ENCODE results near the gene ZNF662.
A peak's percentile ranks its signal among the peaks of the same experiment; 100 is the strongest.
"Not testable (repeated sequence)": the region's sequence is repeated elsewhere in the genome, so short reads cannot be mapped to it uniquely, and the experiment has no call there.

Gene ZNF662

DNA sequence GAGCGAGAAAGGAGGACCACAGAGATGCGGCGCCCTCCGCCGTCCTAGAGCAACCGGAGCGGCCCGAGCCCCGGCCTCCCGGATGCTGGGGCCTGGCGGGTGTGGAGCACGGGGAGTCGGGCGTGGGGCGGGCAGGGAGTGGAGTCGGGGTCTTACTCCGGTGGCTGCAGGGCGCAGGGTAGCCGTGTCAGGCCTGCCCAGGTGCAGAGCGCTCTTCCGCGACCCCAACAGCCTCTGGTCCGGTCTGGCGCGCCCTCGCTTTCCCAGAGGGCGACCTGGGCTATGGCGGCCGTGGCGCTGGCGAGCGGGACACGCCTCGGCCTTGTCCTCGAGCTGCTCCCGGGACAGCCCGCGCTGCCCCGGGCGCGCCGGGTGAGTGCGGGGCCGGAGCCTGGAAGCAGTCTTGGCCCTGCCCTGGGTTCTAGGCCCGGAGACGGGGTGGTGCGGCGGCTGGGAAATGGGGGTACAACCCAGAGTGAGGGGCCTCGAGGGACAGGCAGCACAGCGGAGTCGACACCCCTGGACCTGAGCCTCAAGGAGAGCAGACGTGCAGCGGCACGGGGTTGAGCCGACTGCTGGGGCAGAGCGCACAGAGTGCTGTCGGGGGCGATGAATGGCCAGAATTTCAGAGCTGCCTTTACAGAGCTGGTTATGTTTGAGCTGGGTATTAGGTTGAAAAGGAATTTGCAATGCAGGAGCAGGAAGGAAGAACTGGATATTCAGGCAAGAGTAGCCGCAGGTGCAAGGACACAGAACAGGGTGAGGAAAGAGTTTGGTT lies at the start of gene ZNF662:
Gene ZNF662, plus strand, starts transcription at position 73 of the 778 bp plus-strand sequence. CDS start 1,973 bp downstream, outside the sequence.
- DNase-seq (ENCODE audit: low read depth in 2 of 2), result peak in 1 of 2 experiments; percentile 10

DNA sequence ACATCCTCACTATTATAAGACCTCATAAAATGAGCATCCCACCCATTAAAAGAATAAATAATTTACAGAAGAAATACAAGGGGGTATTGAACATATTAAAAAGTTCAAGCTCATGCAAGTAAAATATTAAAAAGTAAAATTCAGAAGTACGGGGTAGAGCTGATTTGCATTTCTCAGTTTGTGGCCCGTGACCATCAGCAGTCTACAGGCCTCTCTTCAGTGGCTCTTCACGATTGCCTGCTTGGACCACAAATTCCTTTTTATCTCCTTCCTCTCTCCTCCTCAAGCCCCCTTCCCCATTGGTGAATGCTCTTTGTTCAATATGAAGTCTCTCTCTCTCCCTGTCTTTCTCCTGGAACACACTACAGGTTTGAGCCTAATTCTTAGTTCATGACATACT lies 49.4 kb upstream of the ZNF662 start:
- DNase-seq (ENCODE audit: low read depth in 2 of 2), result no peak

DNA sequence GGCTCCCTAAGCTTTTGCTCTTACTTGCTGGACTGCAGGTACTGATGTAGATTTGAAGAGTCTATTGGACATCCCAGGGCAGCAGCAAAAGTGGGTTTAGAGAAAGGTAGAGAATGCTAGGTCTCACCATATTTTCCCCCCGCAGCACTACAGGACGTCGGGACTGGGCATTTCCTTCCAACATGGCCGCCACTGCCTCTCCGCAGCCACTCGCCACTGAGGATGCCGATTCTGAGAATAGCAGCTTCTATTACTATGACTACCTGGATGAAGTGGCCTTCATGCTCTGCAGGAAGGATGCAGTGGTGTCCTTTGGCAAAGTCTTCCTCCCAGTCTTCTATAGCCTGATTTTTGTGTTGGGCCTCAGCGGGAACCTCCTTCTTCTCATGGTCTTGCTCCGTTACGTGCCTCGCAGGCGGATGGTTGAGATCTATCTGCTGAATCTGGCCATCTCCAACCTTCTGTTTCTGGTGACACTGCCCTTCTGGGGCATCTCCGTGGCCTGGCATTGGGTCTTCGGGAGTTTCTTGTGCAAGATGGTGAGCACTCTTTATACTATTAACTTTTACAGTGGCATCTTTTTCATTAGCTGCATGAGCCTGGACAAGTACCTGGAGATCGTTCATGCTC lies 41.5 kb upstream of the ZNF662 start:
- DNase-seq (ENCODE audit: low read depth in 2 of 2), result no peak

DNA sequence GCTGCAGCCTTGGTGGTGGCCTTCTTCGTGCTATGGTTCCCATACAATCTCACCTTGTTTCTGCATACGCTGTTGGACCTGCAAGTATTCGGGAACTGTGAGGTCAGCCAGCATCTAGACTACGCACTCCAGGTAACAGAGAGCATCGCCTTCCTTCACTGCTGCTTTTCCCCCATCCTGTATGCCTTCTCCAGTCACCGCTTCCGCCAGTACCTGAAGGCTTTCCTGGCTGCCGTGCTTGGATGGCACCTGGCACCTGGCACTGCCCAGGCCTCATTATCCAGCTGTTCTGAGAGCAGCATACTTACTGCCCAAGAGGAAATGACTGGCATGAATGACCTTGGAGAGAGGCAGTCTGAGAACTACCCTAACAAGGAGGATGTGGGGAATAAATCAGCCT lies 40.7 kb upstream of the ZNF662 start:
- DNase-seq (ENCODE audit: low read depth in 2 of 2), result no peak

DNA sequence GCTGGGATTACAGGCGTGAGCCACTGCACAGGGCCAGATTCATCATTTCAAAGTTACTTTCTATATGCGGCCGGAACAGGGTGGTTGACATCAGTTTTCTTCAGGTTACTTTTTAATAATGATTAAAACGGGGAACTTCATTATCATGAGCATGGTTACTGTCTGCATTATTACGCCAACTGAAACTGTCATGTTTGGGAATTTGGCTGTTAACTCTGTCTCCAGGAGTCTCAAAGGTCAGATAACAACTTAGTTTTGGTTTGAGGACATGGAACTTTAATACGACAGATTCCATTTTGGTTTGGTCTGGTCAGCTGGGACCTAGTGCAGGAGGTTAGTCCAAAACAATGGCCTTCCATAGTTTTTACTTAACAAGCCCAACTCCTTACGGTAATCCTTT lies 38.8 kb upstream of the ZNF662 start:
- no peak for DNase-seq (ENCODE audit: low read depth in 2 of 2)

DNA sequence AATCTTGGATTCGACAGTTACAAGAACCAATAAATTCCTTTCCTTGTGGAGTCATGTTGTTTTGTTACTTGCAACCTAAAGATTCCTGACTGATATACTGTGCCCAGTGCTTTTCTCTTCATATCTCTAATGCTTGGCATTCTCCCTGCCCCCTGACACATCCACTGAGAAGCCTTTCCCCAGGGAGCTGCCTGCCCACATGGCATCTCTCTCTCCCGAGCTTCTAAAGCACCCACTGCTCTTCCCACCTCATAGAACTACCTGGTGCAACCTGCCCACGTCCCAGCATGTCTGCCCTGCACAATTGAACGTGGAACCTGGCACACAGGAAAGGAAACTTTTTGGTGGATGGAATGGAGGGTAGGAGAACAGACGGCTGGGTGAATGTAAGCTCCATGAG lies 37.1 kb upstream of the ZNF662 start:
- no peak for DNase-seq (ENCODE audit: low read depth in 2 of 2)

DNA sequence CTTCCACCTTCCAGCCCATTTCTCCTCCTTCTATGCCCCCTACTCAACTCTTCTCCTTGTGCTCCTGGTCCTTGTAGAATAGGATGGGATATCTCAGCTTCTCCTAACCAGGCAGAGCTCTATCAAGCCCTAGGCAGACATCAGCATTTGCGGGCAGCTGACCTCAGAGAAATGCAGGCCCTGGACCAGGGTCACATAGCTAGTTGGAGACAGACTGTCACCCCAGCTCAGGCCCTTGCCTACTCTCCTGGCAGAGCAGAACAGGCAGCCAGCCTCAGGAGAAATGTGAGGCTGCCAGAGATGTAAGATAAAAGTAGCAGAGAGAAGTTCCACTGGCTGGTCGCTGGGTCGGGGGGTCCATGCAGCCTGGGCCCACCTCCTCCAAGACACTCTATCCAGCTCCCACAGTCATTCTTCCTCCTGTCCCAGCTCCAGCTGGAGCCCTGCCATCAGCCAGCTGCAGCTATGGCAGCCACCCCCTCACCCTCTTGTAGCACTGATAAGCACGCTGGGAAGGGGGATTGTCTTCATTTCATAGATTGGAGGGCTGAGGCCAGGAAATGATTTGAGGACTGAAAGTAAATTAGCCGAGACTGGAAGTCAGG lies 34.2 kb upstream of the ZNF662 start:
- no peak for DNase-seq (ENCODE audit: low read depth in 2 of 2)

DNA sequence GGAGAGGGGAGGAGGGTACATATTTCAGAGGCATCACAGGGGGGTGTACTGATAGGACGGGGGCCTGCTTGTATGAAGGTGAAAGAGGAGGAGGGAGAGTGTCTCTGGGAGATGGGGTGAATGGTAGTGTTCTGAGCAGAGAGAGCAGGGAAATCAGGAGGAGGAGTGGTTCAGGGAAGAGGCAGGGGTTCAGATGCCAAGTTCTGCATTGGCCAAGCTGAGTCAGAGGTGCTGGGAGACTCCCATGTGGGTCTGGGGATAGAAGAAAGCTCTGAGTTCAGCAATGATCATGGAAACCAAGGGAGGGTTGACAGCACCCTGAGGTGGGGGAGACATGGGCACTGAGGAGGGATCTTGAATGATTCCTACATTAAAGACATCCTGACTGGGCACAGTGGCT lies 33.2 kb upstream of the ZNF662 start:
- DNase-seq (ENCODE audit: low read depth in 2 of 2), result no peak

DNA sequence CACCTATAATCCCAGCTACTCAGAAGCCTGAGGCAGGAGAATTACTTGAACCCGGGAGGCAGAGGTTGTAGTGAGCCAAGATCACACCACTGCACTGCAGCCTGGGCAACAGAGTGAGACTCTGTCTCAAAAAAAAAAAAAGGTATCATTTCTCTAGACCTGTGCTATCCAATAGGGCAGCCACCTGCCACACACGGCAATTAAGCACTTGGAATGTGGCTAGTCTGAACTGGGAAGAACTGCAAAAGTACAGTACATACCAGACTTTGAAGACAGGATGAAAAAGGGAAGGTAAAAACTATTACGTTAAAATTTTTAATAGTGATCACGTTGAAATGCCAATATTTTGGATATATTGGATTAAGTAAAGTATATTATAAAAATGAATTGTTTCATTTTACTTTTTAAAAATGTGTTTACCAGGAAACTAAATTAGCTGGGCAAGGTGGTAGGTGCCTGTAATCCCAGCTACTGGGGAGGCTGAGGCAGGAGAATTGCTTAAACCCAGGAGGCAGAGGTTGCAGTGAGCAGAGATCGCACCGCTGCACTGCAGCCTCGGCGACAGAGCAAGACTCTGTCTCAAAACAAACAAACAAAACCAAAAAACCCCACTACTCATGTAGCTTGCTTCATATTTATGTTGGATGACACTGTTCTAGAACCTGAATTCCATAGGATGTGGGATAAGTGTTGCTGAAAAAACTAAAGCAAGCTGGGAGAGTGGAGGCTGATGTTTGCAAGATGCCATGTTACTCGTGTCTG lies 32.5 kb upstream of the ZNF662 start:
- DNase-seq (ENCODE audit: low read depth in 2 of 2), result no peak

DNA sequence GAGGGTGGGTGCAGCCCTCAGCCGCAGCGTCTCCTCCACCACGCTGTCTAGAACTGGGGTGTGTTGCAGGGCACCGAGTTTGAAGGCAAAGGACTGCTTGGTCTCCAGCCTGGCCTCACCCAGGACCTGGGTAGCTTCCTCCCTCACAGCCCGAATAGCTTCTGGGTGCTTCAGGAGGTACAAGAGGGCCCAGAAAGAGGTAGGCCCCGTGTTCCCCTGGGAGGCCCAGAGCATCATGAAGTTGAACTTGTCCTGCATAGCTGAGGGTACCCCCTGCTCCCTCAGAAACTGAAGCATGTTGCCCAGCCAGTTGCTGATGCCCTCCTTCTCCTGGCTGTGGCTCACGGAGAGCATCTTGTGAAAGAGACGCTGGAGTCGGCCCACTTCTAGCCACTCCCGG lies 31.2 kb upstream of the ZNF662 start:
- DNase-seq (ENCODE audit: low read depth in 2 of 2), result no peak

DNA sequence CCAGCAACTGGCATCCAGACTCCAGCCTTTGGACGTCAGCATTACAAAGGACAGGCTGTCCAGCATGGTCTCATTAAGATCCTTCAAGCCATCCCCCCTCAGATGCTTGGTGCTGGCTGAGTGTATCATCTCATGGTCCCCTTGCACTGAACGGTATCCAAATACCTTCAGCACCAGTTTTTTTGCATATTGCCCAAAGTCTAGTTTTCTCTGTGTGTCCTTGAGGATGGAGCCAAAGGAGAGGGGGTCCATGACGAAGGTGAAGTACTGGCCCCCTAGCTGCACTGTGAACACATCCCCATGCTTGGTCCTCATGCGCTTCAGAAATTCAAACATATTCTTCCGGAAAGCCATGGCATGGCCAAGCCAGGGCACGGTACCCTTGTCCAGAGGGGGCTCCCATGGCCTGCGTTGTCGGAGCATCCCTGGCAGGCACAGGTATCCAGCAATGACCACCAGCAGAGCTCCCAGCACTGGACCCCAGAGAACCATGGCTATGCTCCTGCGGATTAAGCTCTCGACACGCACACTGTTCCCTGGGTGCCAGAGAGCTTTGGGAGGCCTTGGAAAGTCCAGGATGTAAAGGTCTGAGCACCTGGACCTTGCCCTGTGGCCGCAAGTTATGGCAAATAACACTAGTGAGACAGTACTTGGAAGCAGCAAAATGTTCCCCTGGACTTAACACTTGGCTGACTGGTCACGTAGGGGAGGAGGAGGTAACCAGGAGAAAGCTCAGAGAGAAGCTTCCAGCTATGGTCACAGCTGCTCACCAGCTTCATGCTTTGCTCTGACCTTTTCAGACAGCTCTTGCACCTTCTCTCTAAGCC lies 30.4 kb upstream of the ZNF662 start, which contains the start of gene CYP8B1:
Gene CYP8B1, minus strand, starts transcription at position 555 of the 827 bp plus-strand sequence. Its CDS starts 63 bp downstream, at position 492.
- DNase-seq (ENCODE audit: low read depth in 2 of 2), result no peak

DNA sequence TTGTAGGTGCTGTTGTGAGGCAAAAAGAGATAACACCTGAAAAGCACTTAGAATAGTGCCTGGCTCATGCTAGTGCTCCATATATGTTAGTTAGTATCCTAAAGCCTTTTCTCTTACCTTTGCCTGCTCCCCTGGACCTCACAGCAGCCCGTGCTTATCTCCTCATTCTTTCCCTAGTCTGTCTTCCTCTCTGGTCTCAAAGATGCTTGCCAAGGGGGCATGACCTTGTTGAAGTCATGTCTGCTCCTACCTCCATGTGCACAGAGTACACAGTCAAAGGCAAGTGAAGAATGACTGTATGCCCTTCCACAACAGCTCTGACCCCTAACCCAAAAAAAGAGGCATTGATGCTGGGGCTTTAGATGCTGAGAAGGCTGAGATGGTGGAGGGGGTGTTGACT lies 29.5 kb upstream of the ZNF662 start:
- DNase-seq (ENCODE audit: low read depth in 2 of 2), result no peak

DNA sequence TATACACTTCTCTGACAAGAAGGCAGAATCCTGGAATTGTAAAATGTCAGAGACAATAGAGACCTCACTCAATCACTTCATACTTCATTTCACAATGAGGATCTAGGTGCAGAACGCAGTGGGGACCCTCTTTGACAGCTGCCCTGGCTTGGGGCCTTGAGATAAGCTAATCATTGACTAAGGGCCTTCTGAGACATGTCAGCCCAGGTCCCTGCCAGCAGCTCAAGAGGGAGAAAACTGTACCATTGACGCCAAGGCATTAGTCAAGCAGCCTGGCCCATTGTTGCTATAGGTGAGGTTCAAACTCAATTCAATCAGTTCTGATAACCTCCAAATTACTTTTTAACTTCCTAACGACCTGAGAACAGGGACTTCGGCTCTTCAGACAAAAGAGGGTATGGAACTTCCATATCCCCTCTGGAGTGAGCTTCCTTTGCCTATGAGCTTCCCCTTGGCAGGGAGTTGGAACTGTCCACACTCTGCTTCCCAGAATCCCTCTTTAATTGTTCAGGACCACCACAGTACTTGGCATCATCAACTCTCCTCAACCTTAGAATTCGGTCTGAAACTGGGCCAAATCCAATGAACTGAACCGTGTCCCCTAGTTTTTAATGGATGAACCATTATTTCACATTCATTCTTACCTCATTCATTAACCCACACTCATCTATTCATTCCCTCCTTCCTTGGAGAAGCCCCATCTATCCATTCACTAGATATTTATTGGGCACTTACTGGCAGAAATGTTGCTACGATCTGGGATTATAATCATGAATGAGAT lies 28.8 kb upstream of the ZNF662 start:
- DNase-seq (ENCODE audit: low read depth in 2 of 2), result no peak

DNA sequence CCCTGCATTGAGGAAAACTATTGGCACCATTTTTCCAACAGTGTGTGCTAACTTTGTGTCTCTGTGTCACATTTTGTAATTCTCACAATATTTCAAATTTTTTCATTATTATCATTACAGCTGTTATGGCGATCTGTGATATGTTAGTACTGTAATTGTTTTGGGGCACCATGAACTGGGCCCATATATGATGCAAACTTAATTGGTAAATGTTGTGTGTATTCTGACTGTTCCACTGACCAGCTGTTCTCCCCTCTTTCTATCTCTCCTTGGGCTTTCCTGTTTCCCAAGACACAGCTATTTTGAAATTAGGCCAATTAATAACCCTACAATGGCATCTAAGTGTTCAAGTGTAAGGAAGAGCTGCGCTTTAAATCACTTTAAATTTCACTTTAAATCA lies 28.1 kb upstream of the ZNF662 start:
- no peak for DNase-seq (ENCODE audit: low read depth in 2 of 2)

DNA sequence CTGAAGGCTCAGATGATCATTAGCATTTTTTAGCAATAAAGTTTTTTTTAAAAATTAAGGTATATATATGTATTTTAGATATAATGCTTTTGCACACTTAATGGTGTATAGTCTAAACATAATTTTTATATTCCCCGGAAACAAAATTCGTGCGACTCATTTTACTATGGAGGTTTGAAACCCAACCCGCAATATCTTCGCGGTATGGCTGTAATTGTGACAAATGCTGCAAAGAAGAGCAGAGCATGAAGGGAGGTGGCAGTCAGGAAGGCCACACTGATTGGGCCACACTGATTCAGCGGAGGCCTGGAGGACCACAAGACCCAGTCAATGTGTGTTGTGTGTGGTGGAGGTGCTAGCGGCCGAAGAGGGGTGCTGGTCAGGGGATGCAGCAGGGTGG lies 25.8 kb upstream of the ZNF662 start:
- no peak for DNase-seq (ENCODE audit: low read depth in 2 of 2)

DNA sequence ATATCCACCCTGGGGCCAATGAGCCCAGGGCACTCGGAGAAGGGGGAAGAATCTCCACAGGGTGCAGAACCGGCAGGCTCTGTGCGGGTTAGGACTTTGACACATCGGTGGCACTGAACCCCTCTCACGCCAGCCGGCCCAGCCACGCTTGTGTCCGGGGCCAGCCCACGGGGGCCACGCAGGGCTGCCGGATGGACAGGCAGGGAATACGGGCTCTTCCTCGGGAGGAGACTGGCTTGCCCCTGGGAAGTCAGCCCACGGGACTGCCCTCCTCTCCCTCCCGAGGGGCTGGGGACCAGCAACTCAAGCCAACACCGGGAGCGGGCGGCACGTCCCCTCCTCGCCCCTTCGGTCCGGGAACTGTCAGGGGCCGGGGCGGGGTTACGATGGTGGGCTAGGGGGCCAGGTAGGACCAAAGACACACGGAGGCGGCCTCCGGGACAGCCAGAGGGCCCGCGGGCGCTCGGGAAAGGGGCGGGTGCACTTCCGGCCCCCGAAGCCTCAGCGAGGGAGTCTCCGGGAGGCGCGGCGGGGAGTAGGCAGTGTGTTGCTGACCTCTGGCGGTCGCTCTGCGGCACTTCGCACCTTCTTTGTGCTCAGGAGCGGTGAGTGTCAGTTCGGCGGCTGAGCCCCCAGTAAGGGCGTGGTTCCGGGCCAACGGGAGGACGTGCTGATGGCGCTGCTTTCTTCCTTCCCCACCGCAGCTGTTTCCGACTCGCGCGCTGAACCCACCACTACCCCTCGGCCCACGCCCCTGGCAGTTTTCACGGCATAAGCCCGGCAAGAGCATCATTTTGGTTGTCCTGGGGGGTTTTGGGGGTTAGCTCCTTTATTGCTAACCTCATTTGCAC lies 25.1 kb upstream of the ZNF662 start:
- DNase-seq (ENCODE audit: low read depth in 2 of 2), result peak; percentile 47 to 51

DNA sequence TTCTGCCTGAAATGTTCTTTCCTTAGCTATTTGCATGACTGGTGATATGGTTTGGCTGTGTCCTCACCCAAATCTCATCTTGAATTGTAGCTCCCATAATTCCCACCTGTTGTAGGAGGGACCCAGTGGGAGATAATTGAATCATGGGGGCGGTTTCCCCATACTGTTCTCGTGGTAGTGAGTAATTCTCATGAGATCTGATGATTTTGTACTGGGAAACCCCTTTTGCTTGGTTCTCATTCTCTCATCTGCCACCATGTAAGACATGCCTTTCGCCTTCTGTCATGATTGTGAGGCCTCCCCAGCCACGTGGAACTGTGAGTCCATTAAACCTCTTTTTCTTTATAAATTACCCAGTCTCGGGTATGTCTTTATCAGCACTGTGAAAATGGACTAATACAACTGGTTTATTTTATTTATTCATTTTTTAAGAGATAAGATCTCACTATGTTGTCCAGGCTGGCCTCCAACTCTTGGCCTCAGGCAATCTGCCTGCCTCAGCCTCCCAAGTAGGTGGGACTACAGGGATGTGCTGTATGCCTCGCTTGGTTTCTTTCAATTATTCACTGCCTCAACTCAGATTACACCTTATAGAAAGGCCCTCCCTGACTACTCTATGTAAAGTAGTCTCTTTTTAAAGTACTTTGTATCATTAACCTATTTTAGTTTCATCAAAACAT lies 22.6 kb upstream of the ZNF662 start:
- not testable (repeated sequence) for DNase-seq (ENCODE audit: low read depth in 2 of 2)

DNA sequence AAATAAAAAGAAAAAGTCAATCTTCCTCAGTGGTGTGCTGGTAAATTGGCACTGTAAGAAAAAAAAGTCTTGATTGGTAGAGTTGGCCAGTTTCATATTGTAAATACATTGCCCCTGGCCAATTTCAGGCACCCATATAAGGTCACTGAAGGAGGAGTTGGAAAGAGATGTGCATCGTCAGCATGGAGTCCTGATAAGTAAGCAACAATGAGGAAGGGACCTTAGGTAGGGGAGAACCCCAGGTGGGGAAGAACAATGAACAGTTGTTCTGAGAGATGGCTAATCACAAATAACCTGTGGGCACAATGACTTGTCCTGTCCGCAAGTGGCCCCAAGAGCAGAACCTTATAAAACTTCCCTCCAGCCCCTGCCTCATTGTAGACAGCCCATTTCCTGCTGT lies 21.6 kb upstream of the ZNF662 start:
- DNase-seq (ENCODE audit: low read depth in 2 of 2), result no peak

DNA sequence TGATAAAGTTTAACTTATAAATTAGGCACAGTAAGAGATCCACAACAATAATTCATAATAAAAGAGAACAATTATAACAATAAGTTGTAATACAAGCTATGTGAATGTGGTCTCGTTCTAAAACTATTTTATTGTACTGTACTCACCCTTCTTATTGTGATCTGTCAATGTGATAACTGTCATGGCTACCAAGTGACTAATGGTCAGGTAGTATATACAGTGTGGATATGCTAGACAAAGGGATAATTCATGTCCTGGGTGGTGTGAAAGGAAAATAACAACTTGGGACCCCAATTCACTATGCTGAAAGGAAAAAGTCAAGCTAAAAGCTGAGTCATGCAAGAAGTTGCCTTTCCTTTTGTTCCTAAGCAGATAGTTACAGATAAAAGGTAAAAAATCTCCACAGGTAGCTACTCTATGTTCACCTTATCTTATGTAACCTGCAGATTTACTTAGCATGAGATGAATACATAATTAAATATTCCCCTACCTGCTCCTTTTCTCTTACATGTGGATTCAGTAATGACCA lies 19.6 kb upstream of the ZNF662 start:
- no peak for DNase-seq (ENCODE audit: low read depth in 2 of 2)
